ENCODE data around the gene DTNB.
"Not testable (repeated sequence)": the region's sequence is repeated elsewhere in the genome, so short reads cannot be mapped to it uniquely, and the experiment has no call there.

Gene DTNB

GRCh38 chr2:25411753-25412152, 261.6 kb downstream of the DTNB start:
- no peaks in the 10 kb centered on the region for H3K4me1 ChIP-seq (ENCODE audit: control insufficient read depth in 5 of 5, insufficient read depth in 5 of 5, low read length in 5 of 5)
- H3K27me3 ChIP-seq (ENCODE audit: control insufficient read depth in 5 of 5, insufficient read depth in 4 of 5, low read length in 5 of 5) = no peaks in the 10 kb centered on the region
- H3K9ac ChIP-seq (ENCODE audit: low read length in 5 of 5) = no peak overlapping the region
- no peaks in the 10 kb centered on the region for H3K9me3 ChIP-seq (ENCODE audit: control insufficient read depth in 5 of 5, low read length in 5 of 5)
- no peak overlapping the region for H3K4me3 ChIP-seq (ENCODE audit: low read depth in 1 of 5, low read length in 5 of 5)
- no peaks in the 10 kb centered on the region for H3K36me3 ChIP-seq (ENCODE audit: control insufficient read depth in 5 of 5, insufficient read depth in 5 of 5, low read length in 5 of 5)
- no peak overlapping the region for H3K27ac ChIP-seq (ENCODE audit: low read depth, low read length)

GRCh38 chr2:25411281-25411680, 262.1 kb downstream of the DTNB start:
- Histone ChIP-seq H3K4me3 (ENCODE audit: low read depth in 1 of 5, low read length in 5 of 5) (no peak overlapping the region), H3K4me1 (ENCODE audit: control insufficient read depth in 5 of 5, insufficient read depth in 5 of 5, low read length in 5 of 5) (no peaks in the 10 kb centered on the region), H3K9me3 (ENCODE audit: control insufficient read depth in 5 of 5, low read length in 5 of 5) (no peaks in the 10 kb centered on the region), H3K36me3 (ENCODE audit: control insufficient read depth in 5 of 5, insufficient read depth in 5 of 5, low read length in 5 of 5) (no peaks in the 10 kb centered on the region), H3K9ac (ENCODE audit: low read length in 5 of 5) (no peak overlapping the region), H3K27me3 (ENCODE audit: control insufficient read depth in 5 of 5, insufficient read depth in 4 of 5, low read length in 5 of 5) (no peaks in the 10 kb centered on the region), H3K27ac (ENCODE audit: low read depth, low read length) (no peak overlapping the region)

DNA sequence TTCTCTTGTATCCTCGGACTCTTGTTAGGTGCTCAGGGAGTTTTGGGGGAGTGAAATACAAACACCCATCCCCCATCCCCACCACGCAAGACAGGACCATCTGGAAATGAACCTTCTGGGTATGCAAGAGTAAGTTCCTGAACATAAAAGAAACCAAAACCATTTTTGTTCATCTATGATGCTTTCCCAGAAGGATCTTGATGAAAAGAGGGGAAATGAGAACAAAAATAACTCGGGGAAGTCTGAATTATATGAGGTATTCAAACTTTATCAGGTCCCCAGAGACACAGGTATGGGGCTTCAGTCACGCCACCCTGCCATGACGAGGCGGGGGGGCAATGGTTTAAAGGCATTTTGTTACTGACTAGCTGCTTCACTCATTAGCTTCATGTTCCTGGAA, 263.0 kb downstream of the DTNB start:
- no peaks in the 10 kb centered on the region for H3K9me3 ChIP-seq (ENCODE audit: control insufficient read depth in 5 of 5, low read length in 5 of 5)
- H3K27me3 ChIP-seq (ENCODE audit: control insufficient read depth in 5 of 5, insufficient read depth in 4 of 5, low read length in 5 of 5) = no peaks in the 10 kb centered on the region
- no peak overlapping the region for H3K9ac ChIP-seq (ENCODE audit: low read length in 5 of 5)

GRCh38 chr2:25409468-25409867, 263.9 kb downstream of the DTNB start:
- Histone ChIP-seq H3K4me3 (ENCODE audit: low read depth in 1 of 5, low read length in 5 of 5) (no peak overlapping the region), H3K4me1 (ENCODE audit: control insufficient read depth in 5 of 5, insufficient read depth in 5 of 5, low read length in 5 of 5) (no peaks in the 10 kb centered on the region), H3K27me3 (ENCODE audit: control insufficient read depth in 5 of 5, insufficient read depth in 4 of 5, low read length in 5 of 5) (no peaks in the 10 kb centered on the region), H3K9ac (ENCODE audit: low read length in 5 of 5) (no peak overlapping the region), H3K36me3 (ENCODE audit: control insufficient read depth in 5 of 5, insufficient read depth in 5 of 5, low read length in 5 of 5) (no peaks in the 10 kb centered on the region), H3K9me3 (ENCODE audit: control insufficient read depth in 5 of 5, low read length in 5 of 5) (no peaks in the 10 kb centered on the region), H3K27ac (ENCODE audit: low read depth, low read length) (no peak overlapping the region)

More for the DNA sequence above, 263.0 kb downstream of the DTNB start:
- Histone ChIP-seq H3K27ac (ENCODE audit: low read depth, low read length) (no peak overlapping the region), H3K4me1 (ENCODE audit: control insufficient read depth in 5 of 5, insufficient read depth in 5 of 5, low read length in 5 of 5) (no peaks in the 10 kb centered on the region), H3K4me3 (ENCODE audit: low read depth in 1 of 5, low read length in 5 of 5) (no peak overlapping the region), H3K36me3 (ENCODE audit: control insufficient read depth in 5 of 5, insufficient read depth in 5 of 5, low read length in 5 of 5) (no peaks in the 10 kb centered on the region)

DNA sequence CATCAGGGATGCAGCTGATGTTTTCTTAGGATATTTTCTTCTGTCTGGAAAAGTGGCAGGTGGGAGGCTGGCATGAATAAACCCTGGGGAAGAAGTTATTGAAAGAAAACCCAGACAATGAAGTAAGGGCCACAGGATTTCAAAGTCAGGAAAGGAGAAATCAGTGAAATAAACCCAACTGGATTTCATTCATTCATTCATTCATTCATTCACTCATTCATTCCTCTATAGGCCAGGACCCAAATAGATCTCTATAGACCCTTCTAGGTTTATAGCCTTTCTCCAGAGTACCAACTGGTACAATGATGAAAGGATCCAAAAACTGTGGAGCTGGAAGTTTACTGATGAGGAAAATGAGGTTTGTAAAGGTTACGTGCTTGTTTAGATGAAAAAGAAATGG, 264.3 kb downstream of the DTNB start:
- no peak overlapping the region for H3K9ac ChIP-seq (ENCODE audit: low read length in 5 of 5)
- no peaks in the 10 kb centered on the region for H3K4me1 ChIP-seq (ENCODE audit: control insufficient read depth in 5 of 5, insufficient read depth in 5 of 5, low read length in 5 of 5)
- H3K27ac ChIP-seq (ENCODE audit: low read depth, low read length) = no peak overlapping the region
- H3K9me3 ChIP-seq (ENCODE audit: control insufficient read depth in 5 of 5, low read length in 5 of 5) = no peaks in the 10 kb centered on the region
- H3K36me3 ChIP-seq (ENCODE audit: control insufficient read depth in 5 of 5, insufficient read depth in 5 of 5, low read length in 5 of 5) = no peaks in the 10 kb centered on the region
- H3K27me3 ChIP-seq (ENCODE audit: control insufficient read depth in 5 of 5, insufficient read depth in 4 of 5, low read length in 5 of 5) = no peaks in the 10 kb centered on the region
- no peak overlapping the region for H3K4me3 ChIP-seq (ENCODE audit: low read depth in 1 of 5, low read length in 5 of 5)

DNA sequence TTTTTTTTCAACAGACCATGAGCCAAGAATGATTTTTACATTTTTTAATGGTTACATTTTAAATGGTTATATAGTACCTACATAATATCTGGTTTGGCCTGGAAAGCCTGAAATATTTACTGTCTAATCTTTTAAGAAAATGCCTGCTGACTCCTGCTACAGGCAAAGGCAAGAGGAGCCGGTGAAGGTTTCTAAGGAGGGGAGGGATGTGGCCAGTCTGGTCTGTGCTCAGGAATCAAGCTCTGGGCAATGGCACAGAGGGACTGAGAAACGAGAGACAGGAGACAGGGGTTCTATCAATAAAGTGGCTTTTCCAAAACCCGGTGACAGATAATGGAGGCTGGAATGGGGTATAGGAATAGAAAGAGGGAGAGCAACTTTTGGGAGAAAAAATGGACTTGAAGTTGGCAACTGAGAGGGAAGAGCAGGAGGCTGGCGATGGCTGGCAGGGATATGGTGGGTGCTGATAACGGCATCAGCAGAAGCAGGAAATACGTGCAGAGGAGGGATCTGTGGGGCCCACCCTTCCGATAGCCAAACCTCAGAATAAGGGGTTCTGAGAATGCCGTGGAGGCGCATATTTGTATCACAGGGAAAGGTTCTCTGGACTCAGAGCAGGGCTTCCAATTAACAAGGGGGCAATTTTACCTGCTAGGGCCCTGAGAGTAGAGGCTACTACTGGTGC, 267.6 kb downstream of the DTNB start:
- no peak overlapping the region for H3K4me3 ChIP-seq (ENCODE audit: low read depth in 1 of 5, low read length in 5 of 5)
- no peak overlapping the region for H3K9ac ChIP-seq (ENCODE audit: low read length in 5 of 5)
- H3K27me3 ChIP-seq (ENCODE audit: control insufficient read depth in 5 of 5, insufficient read depth in 4 of 5, low read length in 5 of 5) = no peaks in the 10 kb centered on the region
- H3K9me3 ChIP-seq (ENCODE audit: control insufficient read depth in 5 of 5, low read length in 5 of 5) = no peaks in the 10 kb centered on the region
- H3K36me3 ChIP-seq (ENCODE audit: control insufficient read depth in 5 of 5, insufficient read depth in 5 of 5, low read length in 5 of 5) = no peaks in the 10 kb centered on the region
- H3K4me1 ChIP-seq (ENCODE audit: control insufficient read depth in 5 of 5, insufficient read depth in 5 of 5, low read length in 5 of 5) = no peaks in the 10 kb centered on the region
- H3K27ac ChIP-seq (ENCODE audit: low read depth, low read length) = no peak overlapping the region

DNA sequence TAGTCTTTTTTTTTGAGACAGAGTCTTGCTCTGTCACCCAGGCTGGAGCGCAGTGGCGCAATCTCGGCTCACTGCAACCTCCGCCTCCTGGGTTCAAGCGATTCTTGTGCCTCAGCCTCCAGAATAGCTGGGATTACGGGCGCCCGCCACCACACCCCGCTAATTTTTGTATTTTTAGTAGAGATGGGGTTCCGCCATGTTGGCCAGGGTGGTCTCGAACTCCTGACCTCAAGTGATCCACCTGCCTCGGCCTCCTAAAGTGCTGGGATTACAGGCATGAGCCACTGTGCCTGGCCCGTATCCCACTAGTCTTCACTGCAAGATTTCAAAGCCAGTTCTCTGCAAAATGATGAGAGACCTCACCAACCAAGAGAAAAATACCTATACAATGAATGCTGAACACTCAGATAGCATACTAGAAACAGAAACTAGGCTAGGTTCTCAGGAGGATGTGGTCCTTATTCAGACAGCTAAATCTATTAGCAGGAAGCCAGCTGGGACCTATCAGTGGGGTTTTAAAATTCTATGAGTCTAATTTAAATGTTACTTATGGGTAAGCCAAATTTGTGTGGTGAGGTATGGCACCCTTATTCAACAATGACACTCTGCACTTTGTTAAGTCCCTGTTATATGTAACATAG, 270.1 kb downstream of the DTNB start:
- not testable (repeated sequence) for H3K9ac ChIP-seq (ENCODE audit: low read length in 5 of 5); H3K27ac ChIP-seq (ENCODE audit: low read depth, low read length); H3K27me3 ChIP-seq (ENCODE audit: control insufficient read depth in 5 of 5, insufficient read depth in 4 of 5, low read length in 5 of 5); H3K36me3 ChIP-seq (ENCODE audit: control insufficient read depth in 5 of 5, insufficient read depth in 5 of 5, low read length in 5 of 5); H3K4me3 ChIP-seq (ENCODE audit: low read depth in 1 of 5, low read length in 5 of 5); H3K9me3 ChIP-seq (ENCODE audit: control insufficient read depth in 5 of 5, low read length in 5 of 5); H3K4me1 ChIP-seq (ENCODE audit: control insufficient read depth in 5 of 5, insufficient read depth in 5 of 5, low read length in 5 of 5)

DNA sequence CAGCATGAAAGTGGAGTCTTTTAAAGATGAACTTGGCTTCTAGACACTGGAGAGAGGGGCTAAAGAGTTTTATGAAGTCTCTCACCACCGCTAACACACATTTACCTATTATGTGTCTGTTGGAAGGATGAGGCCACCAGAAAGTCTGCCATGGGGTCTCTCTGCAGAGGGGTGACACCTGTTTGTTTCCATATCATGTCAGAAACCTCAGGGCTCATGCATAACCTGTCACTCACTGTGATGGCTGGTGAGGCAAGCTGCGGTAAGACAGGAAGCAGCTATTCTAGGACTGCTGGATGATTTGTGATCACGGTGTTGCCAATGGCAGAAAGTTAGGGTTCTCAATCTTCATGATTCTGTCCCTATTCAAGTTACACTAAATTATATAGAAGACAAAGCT, 270.9 kb downstream of the DTNB start:
- Histone ChIP-seq H3K27me3 (ENCODE audit: control insufficient read depth in 5 of 5, insufficient read depth in 4 of 5, low read length in 5 of 5) (no peaks in the 10 kb centered on the region), H3K36me3 (ENCODE audit: control insufficient read depth in 5 of 5, insufficient read depth in 5 of 5, low read length in 5 of 5) (no peaks in the 10 kb centered on the region), H3K9me3 (ENCODE audit: control insufficient read depth in 5 of 5, low read length in 5 of 5) (no peaks in the 10 kb centered on the region), H3K9ac (ENCODE audit: low read length in 5 of 5) (no peak overlapping the region), H3K4me1 (ENCODE audit: control insufficient read depth in 5 of 5, insufficient read depth in 5 of 5, low read length in 5 of 5) (no peaks in the 10 kb centered on the region), H3K27ac (ENCODE audit: low read depth, low read length) (no peak overlapping the region), H3K4me3 (ENCODE audit: low read depth in 1 of 5, low read length in 5 of 5) (no peak overlapping the region)

- Histone ChIP-seq H3K9me3 (ENCODE audit: control insufficient read depth in 5 of 5, low read length in 5 of 5) (no peaks in the 10 kb centered on the region), H3K27me3 (ENCODE audit: control insufficient read depth in 5 of 5, insufficient read depth in 4 of 5, low read length in 5 of 5) (no peaks in the 10 kb centered on the region), H3K9ac (ENCODE audit: low read length in 5 of 5) (no peak overlapping the region), H3K4me1 (ENCODE audit: control insufficient read depth in 5 of 5, insufficient read depth in 5 of 5, low read length in 5 of 5) (no peaks in the 10 kb centered on the region), H3K27ac (ENCODE audit: low read depth, low read length) (no peak overlapping the region), H3K36me3 (ENCODE audit: control insufficient read depth in 5 of 5, insufficient read depth in 5 of 5, low read length in 5 of 5) (no peaks in the 10 kb centered on the region), H3K4me3 (ENCODE audit: low read depth in 1 of 5, low read length in 5 of 5) (no peak overlapping the region)
Observed at GRCh38 chr2:25401307-25402026, 271.9 kb downstream of the DTNB start.

DNA sequence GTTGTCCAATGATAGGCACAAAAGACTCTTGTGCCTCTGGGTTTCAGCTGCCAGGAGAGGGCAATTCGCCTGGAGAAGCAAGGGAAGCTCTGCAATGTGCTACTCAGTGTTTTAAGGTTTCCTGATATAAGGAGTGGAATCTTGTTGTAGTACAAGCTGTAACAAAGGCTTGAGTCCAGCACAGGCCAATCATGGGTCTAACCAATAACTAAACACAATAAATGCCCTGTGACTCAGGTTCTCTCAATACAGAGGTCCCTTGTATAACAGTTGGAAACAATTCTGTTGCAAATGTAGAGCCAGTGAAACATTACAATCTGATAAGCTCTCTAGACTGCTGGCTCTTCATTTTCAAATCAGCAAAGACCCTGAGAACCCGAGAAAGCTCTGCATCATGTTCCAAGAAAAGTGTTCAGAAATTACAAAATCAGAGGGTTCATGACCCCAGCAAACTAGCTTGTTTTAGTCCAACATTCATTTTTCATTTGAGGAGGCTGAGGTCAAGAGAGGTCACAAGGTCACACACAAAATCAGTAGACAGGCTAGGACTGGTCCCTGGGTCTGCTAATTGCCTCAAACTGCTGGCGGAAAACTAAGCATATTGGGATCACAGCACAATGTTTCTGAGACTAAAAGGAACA, 272.7 kb downstream of the DTNB start:
- Histone ChIP-seq H3K27me3 (ENCODE audit: control insufficient read depth in 5 of 5, insufficient read depth in 4 of 5, low read length in 5 of 5) (no peaks in the 10 kb centered on the region), H3K36me3 (ENCODE audit: control insufficient read depth in 5 of 5, insufficient read depth in 5 of 5, low read length in 5 of 5) (no peaks in the 10 kb centered on the region), H3K4me3 (ENCODE audit: low read depth in 1 of 5, low read length in 5 of 5) (no peak overlapping the region), H3K4me1 (ENCODE audit: control insufficient read depth in 5 of 5, insufficient read depth in 5 of 5, low read length in 5 of 5) (no peaks in the 10 kb centered on the region), H3K9ac (ENCODE audit: low read length in 5 of 5) (no peak overlapping the region), H3K27ac (ENCODE audit: low read depth, low read length) (no peak overlapping the region), H3K9me3 (ENCODE audit: control insufficient read depth in 5 of 5, low read length in 5 of 5) (no peaks in the 10 kb centered on the region)

Measured in subcutaneous abdominal adipose tissue (tissue), 5 donors.